Measurements from ENCODE around the gene N4BP2. TPM values are rescaled to one million over a fixed set of nuclear protein-coding genes. Genes with fewer than 3 reads are reported as not detected.
"Not testable (repeated sequence)": the region's sequence is repeated elsewhere in the genome, so short reads cannot be mapped to it uniquely, and the experiment has no call there.

N4BP2 gene
- total RNA-seq, 1 experiment from 2014 or later: 6.5 TPM

DNA sequence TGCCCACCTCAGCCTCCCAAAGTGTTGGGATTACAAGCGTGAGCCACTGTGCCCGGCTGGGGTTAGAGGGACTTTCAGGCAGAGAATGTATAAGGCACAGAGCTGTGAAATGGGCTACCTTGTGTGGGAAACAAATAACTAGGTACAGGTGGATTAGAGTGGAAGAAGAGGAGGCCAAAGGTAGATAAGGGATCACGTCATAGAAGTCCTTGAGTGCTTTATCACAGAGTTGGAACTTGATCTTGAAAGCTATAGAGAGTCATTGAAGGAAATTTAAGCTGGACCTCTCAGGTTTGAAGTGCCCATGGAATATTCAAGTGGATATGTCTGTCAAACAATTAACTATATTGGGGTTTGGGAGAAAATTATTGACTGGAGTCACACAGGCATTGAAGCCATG is 8.4 kb downstream of the N4BP2 start:
- in situ Hi-C loops (cut with HindIII; ENCODE audit: low pct_unique_long_range_greater_than_20kb, low sequenced_read_pairs): no loop called here
- DNase-seq (ENCODE audit: low read depth, low spot score): no peak

DNA sequence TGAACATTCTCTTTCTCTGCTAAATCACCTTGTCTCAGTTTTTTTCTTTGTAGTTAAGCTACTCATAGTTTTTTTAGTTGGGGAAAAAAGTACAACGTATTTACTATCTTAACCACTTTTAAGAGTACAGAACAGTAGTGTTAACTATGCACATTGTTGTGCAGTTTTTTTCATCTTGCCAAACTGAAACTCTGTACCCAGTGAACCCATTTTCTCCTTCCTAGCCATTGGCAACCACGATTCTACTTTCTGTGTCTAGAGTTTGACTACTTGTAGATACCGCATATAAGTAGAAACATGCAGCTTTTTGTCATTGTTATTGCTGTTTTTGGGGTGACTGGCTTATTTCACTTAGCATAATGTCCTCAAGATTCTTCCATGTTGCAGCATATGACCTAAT is 10.0 kb downstream of the N4BP2 start:
- DNase-seq (ENCODE audit: low read depth, low spot score): no peak
- in situ Hi-C loops (cut with HindIII; ENCODE audit: low pct_unique_long_range_greater_than_20kb, low sequenced_read_pairs): no loop called here

DNA sequence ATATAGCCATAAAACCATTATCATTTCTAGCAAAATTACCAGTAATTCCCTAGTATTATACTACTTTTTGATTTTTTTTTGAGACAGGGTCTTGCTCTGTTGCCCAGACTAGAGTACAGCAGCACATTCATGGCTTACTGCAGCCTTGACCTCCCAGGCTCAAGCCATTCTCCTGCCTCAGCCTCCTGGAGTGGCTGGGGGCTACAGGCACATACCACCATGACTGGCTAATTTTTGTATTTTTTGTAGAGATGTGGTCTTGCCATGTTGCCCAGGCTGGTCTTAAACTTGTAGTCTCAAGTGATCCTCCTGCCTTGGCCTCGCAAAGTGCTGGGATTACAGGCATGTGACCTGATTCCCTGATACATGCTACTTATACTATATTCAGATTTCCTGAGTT is 13.7 kb downstream of the N4BP2 start:
- in situ Hi-C loops (cut with HindIII; ENCODE audit: low pct_unique_long_range_greater_than_20kb, low sequenced_read_pairs): no loop called here

DNA sequence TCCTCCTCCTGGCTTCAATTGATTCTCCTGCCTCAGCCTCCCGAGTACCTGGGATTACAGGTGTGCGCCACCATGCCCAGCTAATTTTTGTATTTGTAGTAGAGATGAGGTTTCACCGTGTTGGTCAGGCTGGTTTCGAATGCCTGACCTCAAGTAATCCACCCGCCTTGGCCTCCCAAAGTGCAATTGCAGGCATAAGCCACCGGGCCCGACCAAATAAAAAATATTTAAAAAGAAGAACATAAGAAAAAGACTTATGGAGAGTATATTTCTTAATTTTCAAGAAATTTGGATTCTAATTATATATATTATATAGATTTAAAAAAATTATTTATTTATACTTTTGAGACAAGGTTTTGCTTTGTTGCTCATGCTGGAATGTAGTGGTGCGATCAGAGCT is 29.8 kb downstream of the N4BP2 start:
- in situ Hi-C loops (cut with HindIII; ENCODE audit: low pct_unique_long_range_greater_than_20kb, low sequenced_read_pairs): no loop called here
- DNase-seq (ENCODE audit: low read depth, low spot score): no peak

More for the DNA sequence above, 13.7 kb downstream of the N4BP2 start:
- DNase-seq (ENCODE audit: low read depth, low spot score): no peak

DNA sequence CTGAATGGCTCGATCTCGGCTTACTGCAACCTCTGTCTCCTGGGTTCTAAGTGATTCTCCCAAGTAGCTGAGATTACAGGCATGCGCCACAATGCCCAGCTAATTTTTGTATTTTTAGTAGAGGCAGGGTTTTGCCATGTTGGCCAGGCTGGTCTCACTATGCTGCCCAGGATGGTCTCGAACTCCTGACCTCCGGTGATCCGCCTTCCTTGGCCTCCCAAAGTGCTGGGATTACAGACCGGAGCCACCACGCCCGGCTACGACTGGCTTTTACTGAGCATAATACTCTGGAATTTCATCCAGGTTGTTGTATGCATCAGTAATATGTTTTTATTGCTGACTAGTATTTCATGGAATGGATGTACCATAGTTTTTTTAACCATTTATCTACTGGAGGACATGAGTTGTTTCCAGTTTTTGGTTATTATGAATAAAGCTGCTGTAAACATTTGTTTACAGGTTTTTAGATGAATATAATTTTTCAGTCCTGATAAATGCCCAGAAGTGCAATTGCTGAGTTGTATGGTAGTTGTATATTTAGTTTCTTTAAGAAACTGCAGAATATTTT is 31.2 kb downstream of the N4BP2 start:
- in situ Hi-C loops (cut with HindIII; ENCODE audit: low pct_unique_long_range_greater_than_20kb, low sequenced_read_pairs): no loop called here
- no peak for DNase-seq (ENCODE audit: low read depth, low spot score)

DNA sequence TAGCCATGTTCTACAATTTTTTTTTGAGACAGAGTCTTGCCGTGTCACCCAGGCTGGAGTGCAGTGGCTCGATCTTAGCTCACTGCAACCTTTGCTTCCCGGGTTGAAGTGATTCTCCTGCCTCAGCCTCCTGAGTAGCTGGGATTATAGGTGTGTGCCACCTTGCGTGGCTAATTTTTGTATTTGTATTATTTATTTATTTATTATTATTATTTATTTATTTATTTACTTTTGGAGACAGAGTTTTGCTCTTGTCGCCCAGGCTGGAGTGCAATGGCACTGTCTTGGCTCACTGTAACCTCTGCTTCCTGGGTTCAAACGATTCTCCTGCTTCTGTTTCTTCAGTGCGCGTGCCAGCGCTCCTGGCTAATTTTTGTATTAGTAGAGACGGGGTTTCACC is 36.8 kb downstream of the N4BP2 start:
- in situ Hi-C loops (cut with HindIII; ENCODE audit: low pct_unique_long_range_greater_than_20kb, low sequenced_read_pairs): not testable (repeated sequence)

DNA sequence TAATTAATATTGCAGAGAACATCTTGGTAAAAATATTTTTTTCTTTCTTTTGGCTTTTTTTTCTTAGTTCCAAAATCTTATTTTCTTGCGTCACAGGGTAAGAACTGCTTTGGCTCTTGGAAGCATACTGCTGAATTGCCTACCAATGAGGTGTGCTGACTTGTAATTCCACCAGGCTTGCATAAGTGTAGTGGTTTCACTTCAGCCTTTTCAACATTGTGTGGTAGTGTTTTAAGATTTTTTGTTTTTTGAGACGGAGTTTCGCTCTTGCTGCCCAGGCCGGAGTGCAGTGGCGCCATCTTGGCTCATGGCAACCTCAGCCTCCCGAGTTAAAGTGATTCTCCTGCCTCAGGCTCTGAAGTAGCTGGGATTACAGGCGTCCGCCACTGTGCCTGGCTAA is 42.4 kb downstream of the N4BP2 start:
- no peak for DNase-seq (ENCODE audit: low read depth, low spot score)
- in situ Hi-C loops (cut with HindIII; ENCODE audit: low pct_unique_long_range_greater_than_20kb, low sequenced_read_pairs): no loop called here

More for the DNA sequence above, 36.8 kb downstream of the N4BP2 start:
- not testable (repeated sequence) for DNase-seq (ENCODE audit: low read depth, low spot score)

DNA sequence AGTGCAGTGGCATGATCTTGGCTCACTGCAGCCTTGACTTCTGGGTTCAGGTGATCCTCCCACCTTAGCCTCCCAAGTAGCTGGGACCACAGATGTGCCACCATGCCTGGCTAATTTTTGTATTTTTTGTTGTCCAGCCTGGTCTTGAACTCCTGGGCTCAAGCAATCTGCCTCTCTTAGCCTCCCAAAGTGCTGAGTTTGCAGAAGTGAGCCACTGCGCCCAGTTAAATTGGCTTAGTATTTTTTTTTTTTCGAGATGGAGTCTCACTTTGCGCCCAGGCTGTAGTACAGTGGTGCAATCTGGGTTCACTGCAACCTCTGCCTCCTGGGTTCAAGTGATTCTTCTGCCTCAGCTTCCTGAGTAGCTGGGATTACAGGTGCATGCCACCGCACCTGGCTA is 50.5 kb downstream of the N4BP2 start:
- in situ Hi-C loops (cut with HindIII; ENCODE audit: low pct_unique_long_range_greater_than_20kb, low sequenced_read_pairs): not testable (repeated sequence)

DNA sequence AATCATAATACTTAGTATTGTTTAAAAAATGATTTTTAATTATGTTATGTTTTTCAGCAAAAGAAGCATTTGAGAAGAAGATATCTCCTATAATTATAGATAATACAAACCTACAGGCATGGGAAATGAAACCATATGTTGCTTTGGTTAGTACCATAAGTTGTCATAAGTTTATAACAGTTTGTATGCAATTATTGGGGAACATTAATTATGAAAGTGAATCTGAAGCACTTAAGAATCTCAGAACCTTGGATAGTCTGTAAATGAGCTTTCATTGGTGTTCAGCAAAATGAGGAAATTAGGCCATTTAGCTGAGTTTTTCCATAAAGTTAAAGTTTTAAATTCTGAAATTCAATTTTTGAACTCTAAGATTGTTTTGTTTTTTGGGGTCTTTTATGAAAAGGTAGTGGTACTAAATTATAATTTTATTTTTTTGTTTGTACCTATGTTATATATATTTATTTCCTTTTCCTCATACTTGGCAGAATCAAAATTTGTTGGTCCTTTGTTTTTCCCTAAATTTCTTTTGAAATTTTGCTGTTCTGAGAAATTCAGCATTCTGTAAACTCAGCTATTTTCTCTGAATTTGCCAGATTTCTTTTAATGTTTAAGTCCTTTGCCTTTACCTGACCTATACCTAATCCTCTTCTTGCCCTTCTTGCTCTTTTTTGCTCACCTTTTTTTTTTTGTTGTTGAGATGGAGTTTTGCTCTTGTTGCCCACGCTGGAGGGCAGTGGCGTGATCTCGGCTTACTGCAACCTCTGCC is 55.6 kb downstream of the N4BP2 start:
- in situ Hi-C loops (cut with HindIII; ENCODE audit: low pct_unique_long_range_greater_than_20kb, low sequenced_read_pairs): no loop called here
- DNase-seq (ENCODE audit: low read depth, low spot score): no peak

More for the DNA sequence above, 50.5 kb downstream of the N4BP2 start:
- not testable (repeated sequence) for DNase-seq (ENCODE audit: low read depth, low spot score)

DNA sequence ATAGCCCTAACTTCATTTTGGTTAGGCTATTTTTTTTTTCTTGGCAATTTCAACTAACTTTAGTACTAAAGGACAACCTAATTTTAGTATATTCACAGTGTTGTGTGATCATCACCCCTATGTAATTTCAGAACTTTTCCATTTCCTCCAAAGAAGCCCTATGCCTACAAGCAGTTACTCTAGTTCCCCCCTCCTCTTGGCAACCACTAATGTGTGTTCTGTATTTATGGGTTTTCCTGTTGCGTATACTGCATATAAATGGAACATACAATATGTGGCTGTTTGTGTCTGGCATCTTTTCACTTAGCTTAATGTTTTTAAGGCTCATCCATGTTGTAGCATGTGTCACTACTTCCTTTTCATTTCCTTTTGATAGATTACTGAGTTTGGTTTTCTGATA is 57.6 kb downstream of the N4BP2 start:
- no peak for DNase-seq (ENCODE audit: low read depth, low spot score)
- in situ Hi-C loops (cut with HindIII; ENCODE audit: low pct_unique_long_range_greater_than_20kb, low sequenced_read_pairs): no loop called here

DNA sequence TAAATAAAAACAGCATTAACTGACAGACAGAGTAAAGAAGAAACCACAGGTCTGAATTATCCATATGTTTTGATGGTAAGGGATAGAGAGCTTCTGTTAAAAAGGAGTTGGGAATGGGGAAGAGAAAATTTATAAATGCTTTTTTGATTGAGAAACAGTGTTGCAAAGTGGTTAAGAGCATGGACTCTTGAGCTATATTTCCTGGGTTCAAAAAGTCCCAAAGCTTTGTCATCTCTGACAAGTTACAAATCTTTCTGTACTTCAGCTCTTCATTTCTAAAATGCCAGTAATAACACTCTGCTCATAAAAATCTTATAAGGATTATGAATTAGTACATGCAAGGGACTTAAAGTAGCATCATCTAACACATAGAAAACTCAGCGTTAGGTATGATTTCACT is 62.2 kb downstream of the N4BP2 start:
- DNase-seq (ENCODE audit: low read depth, low spot score): no peak
- in situ Hi-C loops (cut with HindIII; ENCODE audit: low pct_unique_long_range_greater_than_20kb, low sequenced_read_pairs): no loop called here

DNA sequence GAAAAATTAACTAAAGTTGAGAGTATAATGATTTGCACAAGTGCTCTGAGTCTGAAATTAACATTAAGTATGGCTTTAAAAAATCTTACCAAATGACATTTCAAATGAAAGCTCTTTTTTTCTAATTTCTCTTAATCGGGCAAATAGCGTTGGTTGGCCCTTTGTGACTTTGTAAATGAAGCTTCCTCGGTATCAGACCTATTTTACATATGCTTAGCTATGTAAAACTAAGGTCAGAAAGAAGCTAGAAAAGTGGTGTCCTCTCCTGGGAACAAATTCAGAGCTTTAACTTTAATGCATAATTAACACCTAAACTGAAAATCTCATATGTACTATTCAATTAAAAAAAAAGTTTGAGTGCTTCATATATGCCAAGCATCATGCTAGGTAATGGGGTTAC is 62.7 kb downstream of the N4BP2 start:
- in situ Hi-C loops (cut with HindIII; ENCODE audit: low pct_unique_long_range_greater_than_20kb, low sequenced_read_pairs): no loop called here
- DNase-seq (ENCODE audit: low read depth, low spot score): no peak

DNA sequence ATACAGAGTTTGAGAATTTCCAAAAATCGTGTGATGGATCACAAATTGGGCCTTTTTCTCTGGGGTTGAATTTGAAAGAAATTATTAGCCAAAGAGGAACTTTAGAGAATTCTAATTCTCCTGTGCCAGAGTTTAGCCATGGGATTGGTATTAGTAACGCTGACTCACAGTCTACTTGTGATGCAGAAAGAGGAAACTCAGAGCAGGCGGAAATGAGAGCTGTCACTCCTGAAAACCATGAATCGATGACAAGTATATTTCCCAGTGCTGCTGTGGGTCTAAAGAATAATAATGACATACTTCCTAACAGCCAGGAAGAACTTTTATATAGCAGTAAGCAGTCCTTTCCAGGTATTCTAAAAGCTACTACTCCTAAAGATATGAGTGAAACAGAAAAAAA is 64.9 kb downstream of the N4BP2 start:
- in situ Hi-C loops (cut with HindIII; ENCODE audit: low pct_unique_long_range_greater_than_20kb, low sequenced_read_pairs): no loop called here
- DNase-seq (ENCODE audit: low read depth, low spot score): no peak

DNA sequence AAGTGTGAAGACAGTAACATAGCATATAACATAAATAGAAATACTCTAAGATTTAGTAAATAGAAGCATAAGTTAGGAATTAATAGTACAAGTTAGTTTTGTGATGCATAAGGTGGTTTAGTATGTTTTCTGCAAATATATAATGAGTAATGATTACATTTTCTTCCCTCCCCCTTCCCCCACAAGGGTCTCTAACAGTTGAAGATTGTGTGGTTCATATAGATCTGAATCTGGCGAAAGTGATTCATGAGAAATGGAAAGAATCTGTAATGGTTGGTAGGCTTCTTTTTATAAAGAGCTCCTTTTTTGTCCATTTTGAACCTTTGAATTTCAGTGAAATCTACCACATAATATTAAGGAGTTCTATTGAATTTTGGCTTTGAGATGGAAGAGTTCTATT is 66.3 kb downstream of the N4BP2 start:
- DNase-seq (ENCODE audit: low read depth, low spot score): no peak
- in situ Hi-C loops (cut with HindIII; ENCODE audit: low pct_unique_long_range_greater_than_20kb, low sequenced_read_pairs): no loop called here

DNA sequence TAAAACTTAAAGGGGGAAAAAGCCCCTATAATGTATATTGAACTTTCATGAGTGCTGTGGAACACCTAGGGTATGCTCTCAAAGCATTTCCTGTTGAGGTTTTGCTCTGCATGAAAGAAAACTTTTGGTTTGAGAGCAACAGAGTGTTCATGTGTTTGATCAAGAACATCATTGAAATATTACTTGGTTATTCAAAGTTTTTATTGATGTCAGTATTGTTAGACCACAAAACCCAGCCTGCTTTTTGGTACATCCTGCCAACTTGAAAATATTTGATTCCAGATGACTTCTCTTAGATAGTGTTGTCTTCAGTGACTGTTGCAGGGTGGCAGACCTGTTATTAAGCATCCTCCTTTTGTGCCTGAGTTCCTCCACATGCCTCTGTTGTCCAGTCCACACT is 68.0 kb downstream of the N4BP2 start:
- in situ Hi-C loops (cut with HindIII; ENCODE audit: low pct_unique_long_range_greater_than_20kb, low sequenced_read_pairs): no loop called here
- no peak for DNase-seq (ENCODE audit: low read depth, low spot score)

DNA sequence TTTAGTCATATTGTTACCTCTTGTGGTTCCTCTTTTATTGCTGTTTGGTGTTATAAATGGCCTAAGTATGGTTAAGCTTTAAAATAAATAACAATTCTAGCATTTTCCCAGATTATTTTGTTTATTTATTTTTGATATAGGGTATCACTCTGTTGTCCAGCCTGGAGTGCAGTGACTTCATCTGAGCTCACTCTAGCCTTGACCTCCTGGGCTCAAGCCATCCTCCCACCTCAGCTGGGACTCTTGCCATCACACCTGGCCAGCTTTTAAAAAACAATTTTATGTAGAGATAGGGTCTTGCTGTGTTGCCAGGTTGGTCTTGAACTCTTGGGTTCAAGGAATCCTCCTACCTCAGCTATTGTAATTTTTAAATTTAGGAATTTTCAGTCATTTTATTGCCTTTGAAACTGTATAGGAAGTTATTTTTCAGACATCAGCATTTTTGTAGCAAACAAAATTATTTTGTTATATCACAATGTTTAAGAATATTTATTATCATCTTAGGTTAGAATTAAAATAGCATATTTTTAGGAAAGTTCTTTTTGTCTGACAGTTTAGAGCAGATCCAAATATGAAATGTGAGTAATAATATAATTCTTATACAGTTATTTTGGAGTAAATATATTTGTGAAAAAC is 73.9 kb downstream of the N4BP2 start:
- no peak for DNase-seq (ENCODE audit: low read depth, low spot score)

DNA sequence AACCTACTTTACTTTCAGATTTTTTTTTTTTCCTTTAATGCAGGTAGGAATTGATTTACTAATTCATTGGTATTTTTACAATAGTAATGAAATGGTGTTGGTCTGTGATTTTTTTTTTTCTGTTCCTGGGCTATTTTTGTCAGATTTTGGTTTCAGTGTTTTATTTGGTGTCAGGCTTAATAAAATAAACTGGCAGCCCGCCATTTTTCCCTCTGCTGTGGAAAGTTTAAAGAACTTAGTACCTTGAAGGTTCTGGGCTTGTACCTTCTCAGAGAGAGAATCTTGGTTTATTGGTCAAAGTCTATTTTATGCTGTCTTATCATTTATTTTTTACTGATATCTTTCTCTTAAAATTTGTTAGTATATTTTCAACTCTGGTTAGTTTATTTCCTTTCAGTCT is 76.2 kb downstream of the N4BP2 start:
- no peak for DNase-seq (ENCODE audit: low read depth, low spot score)
- in situ Hi-C loops (cut with HindIII; ENCODE audit: low pct_unique_long_range_greater_than_20kb, low sequenced_read_pairs): no loop called here

More for the DNA sequence above, 73.9 kb downstream of the N4BP2 start:
- in situ Hi-C loops (cut with HindIII; ENCODE audit: low pct_unique_long_range_greater_than_20kb, low sequenced_read_pairs): no loop called here

DNA sequence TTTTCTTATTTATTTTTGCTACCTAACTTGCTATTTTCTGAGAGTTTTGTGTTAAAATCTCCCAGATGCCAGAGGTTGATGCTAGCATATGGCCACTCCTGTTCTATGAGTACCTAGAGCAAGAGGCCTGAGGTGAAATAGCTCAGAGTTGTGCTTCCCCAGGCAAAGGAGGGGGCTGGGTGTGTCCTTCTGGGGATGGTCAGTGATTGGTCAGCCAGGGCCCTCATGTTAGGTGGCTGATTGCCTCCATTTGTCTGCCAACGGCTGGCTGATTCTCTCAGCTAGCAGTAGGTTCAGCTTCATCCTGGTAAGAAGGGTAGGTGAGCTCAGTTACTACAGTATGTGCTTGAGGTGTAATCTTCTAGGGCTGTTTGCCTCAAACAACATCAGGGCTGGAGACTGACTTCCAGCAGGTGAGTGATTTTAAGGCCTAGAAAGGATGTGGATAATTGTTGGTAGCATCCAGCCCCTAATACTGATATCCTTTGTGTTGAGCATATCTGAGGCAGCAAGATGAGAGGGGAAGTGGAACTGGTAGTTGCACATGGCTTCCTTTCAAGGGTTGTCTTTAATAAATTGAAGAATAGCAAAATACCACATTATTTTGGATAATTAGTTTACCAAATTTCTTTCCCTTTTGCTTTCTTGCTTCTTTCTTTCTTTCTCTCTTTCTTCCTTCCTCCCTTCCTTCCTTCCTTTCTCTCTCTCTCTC is 77.7 kb downstream of the N4BP2 start:
- in situ Hi-C loops (cut with HindIII; ENCODE audit: low pct_unique_long_range_greater_than_20kb, low sequenced_read_pairs): no loop called here
- DNase-seq (ENCODE audit: low read depth, low spot score): no peak

Measured in SK-MEL-5 (cell line).